ENCODE measurements around the gene PCNT.
A peak's percentile ranks its signal among the peaks of the same experiment; 100 is the strongest.
"Not testable (repeated sequence)": the region's sequence is repeated elsewhere in the genome, so short reads cannot be mapped to it uniquely, and the experiment has no call there.

The PCNT gene

DNA sequence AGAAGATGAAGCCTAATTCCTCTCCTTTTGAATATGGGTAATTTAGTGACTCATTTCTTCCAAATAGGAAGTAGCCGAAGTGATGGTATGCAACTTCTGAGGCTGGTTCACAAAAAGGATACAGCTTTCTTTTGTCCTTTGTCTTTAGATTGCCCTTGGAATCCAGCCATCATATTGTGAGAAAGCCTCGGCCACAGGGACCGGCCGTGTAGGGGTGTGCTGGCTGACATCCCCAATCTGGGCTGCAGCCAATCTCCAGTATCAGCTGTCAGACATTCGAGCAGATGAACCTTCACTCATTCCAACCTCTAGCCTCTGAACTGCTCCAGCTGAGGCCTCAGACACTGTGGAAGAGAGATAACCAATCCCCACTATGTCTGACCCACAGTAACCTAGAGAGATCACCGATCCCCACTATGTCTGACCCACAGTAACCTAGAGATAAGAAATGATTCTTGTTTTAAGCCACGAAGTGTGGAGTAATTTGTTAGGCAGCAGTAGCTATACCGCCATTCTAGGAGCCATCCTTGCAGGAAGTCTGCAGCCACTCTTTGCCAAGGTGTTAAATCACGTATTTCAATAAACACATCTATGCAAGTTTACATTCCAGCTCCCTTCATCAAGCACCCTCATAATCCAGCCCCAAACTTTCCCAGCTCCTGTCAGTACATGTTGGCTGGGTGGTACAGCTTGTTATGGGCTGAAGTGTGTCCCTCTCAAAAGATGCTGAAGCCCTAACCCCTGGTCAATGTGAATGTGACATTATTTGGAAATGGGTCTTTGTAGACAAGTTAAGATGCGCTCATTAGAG, 131.8 kb downstream of the PCNT start:
- no peak for DNase-seq

DNA sequence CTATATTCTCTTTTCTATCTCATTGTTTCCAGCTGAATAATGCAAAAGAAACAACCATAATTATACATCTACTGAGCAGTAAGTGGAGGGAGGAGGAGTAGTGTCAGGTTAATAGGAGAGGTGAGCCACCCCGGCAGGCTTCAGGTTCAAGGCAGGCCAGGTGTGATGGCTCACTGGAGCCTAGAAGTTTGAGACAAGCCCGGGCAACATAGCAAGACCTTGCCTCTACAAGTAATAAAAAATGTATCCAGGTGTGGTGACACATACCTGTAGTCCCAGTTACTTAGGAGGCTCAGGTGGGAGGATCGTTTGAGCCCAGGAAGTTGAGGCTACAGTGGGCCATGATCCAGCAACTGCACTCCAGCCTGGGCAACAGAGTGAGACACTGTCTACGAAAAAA, 132.8 kb downstream of the PCNT start:
- no peak for DNase-seq

DNA sequence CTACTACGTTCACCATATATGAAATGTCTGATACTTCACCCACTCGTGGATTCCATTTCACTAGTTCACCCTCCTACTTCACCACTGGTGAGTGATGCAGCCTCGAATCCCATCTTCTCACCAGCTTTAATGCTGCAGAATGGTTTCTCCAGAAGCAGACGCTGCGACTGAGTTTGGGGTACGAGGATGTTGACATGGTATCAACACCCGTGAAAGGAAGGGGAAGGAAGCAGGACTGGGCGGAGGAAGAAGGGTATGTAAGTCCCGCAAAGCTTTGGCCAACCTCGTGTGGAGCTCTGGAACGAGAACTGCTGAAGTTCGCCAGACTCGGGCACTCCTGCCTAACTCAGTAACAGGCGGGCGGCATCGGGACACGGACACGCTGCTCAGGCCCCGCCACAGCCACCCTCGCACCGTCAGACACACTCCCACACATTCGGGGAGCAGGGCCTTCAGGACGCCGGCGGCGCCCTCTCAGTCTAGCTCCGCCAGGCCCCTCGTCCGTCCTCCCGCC, 133.9 kb downstream of the PCNT start:
- no peak for DNase-seq

DNA sequence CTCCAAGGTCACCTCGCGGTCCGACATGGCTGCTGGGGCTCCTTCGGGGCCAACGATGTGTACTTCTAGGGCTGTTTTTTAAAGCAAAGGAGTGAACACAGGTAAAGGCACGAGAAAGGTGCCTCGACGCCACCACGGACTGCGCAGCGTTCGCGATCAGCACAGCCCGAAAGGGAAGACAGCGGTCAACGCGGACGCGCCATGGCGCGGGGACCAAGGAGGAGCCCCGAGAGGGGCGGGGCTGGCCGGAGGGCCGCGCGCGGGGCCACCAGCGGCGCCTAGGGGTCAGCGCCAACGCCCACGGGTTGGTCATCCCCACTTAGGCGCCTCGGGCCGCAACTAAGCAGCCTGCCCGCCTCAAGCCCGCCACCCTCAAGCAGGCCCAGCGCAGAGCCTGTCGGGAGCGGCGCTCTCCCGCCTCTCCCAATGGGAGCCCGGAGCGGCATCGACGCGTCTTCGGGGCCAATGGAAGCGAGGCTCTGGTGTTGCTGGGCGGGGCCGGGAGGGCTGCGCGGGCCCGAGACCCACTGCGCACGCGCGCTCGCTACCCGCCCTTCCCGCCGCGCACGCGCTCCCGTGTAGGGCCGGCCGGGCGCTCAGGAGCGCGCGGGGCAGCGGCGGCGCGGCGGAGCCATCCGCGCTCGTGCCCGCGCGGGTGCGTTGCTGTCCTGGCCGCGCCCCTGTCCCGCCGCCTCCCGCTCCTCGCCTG, 134.5 kb downstream of the PCNT start, which contains the start of gene DIP2A:
DIP2A (plus strand) TSS at position 577 of the 709 bp plus-strand sequence. CDS start 241 bp downstream, outside the sequence.
- DNase-seq: peak; percentile 94

DNA sequence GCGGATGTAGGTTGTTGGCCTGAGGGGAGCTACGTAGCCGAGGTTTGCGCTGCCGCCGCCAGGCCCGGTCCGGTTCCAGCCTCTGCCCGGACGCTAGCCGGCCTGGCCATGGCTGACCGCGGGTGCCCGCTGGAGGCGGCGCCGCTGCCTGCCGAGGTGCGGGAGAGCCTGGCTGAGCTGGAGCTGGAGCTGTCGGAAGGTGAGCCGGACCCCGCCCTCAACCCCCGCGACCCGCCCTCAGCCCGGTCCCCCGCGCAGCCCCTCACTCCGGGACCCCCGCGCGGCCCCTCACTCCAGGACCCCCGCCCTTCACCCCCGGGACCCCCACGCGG, 135.0 kb downstream of the PCNT start:
- DNase-seq: no peak

DNA sequence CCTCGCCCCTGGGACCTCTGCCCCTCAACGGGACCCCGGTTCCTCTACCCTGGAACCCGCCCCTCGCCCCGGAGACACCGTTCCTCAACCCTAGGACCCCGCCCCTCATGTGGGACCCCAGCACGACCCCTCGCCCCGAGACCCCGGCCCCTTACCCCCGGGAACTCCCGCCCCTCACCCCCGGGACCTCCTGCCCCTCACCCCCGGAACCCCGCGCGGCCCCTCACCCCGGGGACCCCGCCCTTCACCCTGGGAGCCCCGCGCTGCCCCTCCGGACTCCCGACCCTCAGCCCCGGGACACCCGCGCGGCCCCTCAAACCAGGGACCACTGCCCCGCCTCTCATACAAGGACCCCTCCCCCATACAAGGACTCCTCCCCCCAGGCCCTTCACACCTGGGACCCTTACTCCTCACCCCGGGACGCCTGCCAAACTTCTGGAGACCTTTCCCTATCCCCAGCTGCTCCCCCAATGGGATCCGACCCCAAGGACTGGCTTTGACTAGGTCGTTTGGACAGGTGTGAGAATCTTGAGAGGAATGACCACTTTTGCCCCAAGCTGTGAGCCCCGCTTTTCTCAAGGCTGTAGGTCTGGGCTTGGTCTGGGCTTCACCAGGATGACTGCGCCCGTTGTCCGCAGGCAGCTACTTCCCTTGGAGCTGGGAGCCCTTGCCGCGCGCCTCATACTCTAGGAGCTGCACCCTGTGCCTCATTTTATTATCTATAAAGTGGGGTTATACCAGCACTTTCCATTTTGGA, 135.6 kb downstream of the PCNT start:
- DNase-seq: peak; percentile 9

DNA sequence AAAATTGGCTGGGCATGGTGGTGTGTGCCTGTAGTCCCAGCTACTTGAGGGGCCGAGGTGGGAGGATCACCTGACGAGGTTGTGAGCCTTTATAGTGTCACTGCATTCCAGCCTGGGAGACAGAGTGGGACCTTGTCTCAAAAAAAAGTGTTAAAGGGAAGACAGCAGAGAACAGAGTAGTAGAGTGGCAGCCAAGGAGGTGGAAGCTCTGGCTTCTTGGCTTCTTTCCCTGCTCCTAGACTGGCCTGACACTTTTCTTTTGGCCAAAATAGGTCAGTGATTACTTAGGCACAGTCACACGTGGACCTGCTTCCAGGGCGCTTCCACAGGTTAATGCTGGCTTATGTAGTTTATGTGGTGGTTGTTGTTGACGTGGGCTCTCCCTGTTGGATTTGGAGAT, 138.0 kb downstream of the PCNT start:
- DNase-seq: no peak

DNA sequence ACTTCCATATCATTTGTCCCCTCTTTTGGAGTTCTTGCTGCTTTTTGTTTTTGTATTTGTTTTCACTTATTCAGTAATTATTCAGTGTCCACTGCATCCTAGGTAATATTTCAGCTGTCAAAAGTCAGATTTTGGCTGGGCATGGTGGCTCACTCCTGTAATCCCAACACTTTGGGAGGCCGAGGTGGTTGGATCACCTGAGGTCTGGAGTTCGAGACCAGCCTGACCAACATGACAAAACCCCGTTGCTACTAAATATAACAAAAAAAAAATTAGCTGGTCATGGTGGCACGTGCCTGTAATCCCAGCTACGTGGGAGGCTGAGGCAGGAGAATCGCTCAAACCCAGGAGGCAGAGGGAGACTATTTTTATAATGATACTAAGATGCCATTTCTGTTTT, 141.2 kb downstream of the PCNT start:
- not testable (repeated sequence) for DNase-seq

DNA sequence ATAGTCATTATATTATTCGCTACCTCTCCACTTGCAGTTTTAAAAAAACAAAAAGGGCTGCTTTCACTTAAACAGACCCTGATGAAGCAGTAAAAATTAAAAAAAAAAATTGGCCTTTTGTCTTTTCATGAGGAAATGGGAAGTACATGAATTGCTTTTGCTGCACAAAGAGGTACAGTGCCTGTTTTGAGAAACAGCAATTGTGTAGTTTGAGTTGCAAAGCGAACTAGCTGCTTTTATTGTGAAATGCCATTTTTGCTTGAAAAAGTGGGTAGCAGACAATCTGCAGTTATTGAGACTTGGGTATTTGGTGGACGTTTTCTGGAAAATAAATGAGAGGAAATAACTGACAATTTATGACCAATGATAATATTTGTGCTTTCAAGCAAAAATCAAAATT, 141.7 kb downstream of the PCNT start:
- no peak for DNase-seq

DNA sequence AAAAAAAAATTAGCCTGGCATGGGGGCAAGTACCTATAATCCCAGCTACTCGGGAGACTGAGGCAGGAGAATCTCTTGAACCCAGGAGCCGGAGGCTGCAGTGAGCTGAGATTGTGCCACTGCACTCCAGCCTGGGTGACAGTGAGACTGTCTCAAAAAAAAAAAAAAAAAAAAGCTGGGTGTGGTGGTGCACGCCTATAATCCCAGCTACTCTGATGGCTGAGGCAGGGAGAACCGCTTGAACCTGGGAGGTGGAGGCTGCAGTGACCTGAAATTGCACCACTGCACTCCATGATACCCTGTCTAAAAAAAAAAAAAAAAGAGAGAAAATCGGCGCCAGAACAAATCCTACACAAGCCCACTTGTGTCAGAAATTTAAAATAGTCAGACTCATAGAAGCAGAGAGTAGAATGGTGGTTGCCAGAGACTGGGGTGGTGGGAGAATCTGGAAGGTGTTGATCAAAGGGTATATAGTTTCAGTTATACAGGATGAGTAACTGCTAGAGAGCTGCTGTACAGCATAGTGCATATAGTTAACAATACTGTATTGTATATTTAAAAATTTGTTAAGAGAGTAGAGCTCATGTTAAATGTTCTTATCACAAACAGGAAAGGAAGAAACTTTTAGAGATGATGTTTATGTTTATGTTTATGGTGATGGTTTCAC, 144.3 kb downstream of the PCNT start:
- no peak for DNase-seq

DNA sequence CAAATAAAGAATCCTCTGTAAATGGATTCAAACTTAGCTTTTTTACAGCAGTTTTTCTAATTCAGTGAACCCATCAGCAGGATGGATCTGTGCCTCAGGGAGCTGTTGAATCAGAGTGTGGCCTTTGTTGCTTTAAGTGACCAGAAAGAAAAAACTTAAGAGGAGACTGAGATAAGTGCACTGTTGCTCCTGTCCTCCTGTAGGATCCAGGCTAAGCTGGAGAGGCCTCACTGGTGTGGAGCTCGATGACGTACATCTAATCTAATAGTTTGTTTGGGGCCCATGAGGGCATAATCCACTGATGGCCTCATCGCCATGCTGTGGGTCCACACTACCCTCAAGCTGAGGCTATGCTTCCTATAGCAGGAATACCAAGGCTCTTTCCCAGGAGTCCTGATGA, 145.3 kb downstream of the PCNT start:
- no peak for DNase-seq

DNA sequence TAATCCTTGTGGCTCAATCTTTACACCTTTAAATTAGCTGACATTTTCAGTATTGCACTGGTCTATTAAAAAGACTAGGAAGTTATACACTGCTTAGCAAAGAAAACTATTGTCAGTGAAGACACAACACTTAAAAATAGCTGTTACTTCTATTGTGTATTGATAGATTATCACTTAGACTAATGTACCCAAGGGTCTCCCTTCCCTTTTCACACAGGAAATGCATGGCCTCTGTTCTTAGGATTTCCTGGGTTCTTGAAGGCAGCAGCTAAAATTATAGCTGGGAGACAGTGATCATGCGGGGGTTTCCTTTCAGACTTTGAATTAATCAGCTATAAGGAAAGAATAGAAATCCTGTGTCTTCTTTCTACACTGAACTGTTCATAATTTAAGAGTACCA, 147.6 kb downstream of the PCNT start:
- DNase-seq: no peak

DNA sequence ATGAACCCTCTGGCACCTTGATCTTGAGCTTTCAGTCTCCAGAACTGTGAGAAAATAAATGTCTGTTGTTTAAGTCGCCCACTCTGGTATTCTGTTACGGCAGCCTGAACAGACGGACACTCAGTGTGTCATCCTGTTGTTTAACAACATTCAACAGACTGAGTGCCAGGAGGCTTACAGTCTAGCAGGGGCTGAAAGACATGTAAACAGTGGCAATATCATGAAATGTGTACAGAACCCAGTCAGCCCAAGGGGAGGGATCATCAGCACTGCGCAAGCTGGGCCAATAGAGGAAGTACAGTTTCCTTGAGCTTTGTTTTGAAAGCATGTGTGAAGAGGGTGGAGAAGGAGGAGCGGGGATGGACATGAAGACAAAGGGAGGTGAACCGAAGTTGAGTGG, 148.3 kb downstream of the PCNT start:
- no peak for DNase-seq

DNA sequence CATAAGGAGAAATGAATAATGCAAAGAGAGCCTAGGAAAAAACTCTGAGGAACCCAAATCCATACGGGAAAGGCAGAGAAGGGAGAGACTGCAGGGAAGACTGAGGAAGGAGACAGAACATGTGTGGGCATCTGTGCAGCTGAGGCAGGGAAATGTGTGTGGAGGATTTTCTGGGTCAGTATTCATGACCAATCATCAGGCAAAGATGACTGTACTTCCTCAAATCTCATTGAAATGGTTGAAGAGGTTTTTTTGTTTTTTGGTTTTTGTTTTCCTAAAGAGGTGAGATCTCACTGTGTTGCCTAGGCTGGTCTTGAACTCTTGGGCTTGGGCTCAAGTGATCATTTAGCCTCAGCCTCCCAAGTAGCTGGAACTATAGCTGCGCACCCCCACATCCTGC, 150.4 kb downstream of the PCNT start:
- DNase-seq: no peak

DNA sequence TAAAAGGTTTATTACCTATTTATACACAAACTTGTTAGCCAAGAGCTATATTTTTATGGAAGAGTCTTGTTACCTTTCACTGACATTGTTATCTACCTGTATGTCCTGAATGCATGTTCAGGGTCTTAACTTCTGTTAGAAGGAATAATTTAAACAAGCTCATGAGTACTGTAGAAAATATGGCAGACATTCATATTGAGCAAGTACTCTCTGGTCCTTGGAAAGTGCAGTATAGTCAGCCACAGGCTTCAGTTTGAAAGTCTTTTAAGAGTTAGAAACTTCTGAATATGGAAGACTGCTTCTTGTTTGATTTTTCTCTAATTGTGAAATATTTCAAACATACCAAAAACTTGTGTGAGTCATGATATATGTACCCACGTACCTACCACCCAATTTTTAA, 151.3 kb downstream of the PCNT start:
- no peak for DNase-seq

DNA sequence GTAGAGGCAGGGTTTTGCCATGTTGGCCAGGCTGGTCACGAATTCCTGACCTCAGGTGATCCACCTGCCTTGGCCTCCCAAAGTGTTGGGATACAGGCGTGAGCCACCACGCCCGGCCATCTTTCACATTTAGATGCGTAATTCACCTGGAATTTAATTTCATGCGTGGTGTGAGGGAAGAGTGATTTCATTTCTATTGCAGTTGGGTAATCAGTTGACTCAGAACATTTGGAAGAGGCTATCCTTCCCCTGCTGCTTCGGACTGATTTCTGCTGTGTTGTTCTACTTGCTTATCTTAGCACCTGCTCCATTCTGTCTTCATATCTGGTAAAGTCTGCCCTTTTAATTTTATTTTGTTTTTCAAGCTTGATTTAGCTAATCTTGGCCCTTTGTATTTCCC, 153.8 kb downstream of the PCNT start:
- no peak for DNase-seq

DNA sequence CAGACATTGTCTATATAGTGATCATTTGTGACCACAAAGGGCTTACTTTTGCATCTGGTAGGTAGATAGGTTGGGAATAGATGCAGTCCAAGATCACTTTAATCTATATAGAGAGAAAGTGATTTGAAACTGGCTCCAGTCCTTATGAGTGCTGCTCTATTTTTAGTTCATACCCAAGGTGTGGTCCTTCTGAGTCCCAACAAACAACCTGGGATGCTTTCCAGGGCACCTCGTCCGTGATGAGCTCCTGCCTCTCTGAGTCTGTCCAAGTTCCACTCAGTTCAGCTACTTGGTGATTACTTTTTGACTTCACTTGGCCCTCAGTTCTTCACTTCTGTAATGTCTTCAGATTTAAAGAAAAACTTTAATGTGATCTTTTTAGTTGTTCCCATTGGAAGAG, 155.0 kb downstream of the PCNT start:
- DNase-seq: no peak

DNA sequence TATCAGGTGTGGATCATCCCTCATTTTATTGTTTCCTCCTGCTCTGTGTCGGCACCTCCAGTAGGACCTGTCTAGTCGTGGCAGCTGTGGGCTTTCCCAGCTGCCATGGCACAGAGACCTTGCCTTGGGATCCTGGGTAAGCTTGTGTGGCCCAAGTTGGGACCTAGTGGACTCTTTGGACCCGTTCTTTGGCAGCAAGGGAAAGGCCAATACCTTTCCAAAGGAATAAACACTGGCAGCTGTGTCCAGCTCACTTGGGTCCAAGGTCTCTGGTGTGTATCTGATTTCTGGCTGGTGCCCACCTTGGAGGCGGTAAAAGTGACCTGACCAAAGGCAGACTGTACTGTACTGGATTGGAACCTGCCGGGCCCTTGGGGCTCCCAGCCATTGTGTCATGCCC, 156.5 kb downstream of the PCNT start:
- DNase-seq: no peak

DNA sequence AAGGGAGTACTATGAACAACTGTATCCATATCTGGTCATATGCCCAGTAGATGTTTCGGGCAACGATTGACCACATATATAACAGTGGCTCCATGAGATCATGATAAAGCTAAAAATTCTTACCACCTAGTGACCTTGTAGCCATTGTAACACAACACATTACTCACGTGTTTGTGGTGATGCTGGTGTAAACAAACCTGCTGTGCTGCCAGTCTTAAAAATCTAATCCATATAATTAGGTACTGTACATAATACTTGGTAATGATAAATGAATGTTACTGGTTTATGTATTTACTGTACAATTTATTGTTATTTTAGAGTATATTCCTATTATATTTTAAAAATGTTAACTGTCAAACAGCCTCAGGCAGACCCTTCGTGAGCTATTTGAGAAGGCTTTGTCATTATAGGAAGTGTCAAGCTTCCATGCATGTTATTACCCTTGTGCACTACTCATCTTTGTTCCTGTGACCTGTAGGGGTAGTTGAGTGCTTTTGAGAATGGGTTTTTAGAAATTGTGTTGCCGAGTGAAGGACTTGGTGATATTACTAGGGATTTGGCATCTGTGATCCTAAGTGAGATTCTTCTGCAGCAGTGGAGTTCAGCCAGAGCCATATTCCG, 158.4 kb downstream of the PCNT start:
- no peak for DNase-seq

DNA sequence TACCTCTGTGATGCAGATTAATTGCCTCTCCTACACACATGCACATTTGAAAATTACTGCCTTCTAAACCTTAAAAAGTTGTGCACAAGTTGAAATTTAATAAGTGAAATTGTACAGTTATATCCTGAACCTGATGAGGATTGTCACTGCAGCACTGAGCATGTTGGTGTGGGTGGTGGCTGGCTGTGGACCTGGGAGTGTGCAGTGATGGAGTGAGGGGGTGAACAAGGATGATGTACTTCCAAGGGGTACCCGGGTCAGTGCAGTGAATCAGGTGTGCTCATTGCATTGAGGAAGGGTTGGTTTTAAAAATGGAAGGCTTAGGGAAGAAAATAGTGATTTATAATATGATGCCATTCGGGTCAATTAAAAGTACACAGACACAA, 158.9 kb downstream of the PCNT start:
- DNase-seq: no peak

DNA sequence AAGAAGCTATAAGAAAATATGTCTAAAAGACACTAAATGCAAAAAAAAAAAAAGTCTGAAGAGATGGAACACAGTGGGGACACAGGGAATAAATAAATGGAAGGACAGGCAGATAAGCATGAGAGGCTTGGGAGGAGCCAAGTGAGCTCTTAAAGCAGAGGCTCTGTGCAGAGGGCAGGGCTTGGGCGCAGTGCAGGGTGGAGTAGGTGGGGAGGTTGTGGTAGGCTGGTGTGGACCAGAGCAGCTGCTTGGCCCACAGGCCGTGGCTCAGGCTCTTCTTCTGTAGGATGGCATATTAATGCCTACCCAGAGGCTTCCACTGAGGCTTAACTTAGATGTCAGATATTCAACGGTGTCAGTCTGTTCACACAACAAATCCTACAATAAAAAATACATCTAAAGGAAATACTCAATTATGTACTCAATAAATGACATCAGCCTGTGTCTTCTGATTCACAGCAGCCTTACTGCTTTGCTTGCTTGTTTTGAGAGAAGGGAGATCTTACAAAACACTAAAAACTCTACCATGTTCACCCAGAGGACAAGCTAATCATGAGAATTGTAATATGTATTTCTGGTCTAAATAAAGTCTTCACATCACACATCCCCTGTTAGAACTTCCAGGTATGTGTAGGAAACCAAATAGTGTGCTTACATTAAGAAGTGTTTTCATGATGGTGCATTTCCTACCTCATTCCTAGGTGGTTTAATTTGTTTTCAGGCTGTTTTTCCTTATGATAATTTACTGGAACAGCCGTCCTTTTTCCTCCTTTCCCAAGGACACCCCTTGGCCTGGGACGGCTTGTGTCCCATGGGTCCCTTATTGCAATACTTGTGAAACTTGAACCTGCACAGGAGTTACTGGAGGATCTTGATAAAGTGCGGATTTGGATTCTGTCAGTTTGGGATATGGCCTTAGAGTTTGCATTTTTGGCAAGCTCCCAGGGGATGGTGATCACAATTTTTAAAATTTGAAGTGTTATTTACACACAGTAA, 159.6 kb downstream of the PCNT start:
- DNase-seq: no peak

Measured in activated naive CD4-positive, alpha-beta T cell treated with Interleukin-2 at 50 U/mL for 16 hours (primary cell).